Pulmonary artery endothelial cell (primary cell): ENCODE measurements around the gene ZFAND4. TPM values are rescaled to one million over a fixed set of nuclear protein-coding genes. Genes with fewer than 3 reads are reported as not detected.
"Not testable (repeated sequence)": the region's sequence is repeated elsewhere in the genome, so short reads cannot be mapped to it uniquely, and the experiment has no call there.

Experiments used
- DNase-seq: peaks from one replicate; pipeline ENCODE4 v3.0.0-alpha.2; 2011; ENCODE audit warnings: low read depth, low spot score
- total RNA-seq: library from RNA; depleted of rRNA; stranded (reverse); fragments of >200 nt; gene quantifications from 2 replicates; pipeline ENCODE4 v1.2.3, GENCODE V29; 2014

Gene ZFAND4
- total RNA-seq, 1 donor from 2014 or later, result 5.0 TPM

GRCh38 chr10:45589868-45590267, 82.7 kb downstream of the ZFAND4 start:
- no peak for DNase-seq

DNA sequence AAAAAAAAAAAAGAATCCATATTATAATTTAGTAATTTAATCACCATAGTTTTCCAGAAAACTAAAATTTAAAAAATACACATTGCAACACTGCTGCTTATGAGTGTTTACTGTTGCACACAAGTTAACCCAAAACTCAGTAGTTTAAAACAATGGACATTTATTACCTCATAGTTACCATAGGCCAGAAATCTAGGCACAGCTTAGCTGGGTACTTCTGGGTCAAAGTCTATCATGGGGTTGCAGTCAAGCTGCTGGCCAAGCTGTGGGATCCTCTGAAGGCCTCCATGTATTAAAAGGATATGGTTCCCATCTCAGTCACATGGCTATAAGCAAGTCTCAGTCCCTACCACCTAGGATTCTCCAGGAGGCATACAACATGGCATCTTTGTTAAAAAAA, 83.6 kb downstream of the ZFAND4 start:
- no peak for DNase-seq

DNA sequence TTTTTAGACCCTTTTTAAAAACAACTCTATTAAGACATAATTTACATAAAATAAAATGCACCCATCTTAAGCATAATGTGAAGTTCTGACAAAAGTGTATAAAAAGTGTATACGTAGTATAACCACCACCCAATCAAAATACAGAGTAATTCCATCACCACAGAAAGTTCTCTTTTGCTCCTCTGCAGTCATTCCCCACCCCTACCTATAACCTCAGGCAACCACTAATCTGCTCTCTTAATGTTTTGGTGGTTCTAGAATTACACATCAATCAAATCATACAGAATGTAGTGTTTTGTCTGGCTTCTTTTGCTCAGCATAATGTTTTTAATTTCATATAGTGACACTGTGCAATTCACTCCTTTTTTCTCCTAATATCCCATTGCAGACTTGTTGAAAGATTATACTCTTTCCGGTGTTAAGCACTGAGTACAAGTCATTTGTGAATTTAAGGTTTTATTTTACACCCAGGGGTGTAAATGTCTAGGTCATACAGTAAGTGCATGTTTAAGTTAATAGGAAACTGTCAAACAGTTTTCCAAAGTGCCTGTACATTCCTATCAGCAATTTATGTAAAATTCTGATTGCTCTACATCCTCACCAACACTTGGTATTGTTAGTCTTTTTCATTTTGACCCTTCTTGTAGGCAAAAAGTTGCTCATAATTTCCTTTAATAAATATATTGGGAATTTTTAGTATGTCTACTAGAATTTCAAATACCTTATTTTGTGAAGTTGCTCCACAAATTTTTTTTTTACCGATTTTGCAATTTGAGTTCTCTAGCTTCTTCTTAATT, 86.3 kb downstream of the ZFAND4 start:
- DNase-seq, result no peak

DNA sequence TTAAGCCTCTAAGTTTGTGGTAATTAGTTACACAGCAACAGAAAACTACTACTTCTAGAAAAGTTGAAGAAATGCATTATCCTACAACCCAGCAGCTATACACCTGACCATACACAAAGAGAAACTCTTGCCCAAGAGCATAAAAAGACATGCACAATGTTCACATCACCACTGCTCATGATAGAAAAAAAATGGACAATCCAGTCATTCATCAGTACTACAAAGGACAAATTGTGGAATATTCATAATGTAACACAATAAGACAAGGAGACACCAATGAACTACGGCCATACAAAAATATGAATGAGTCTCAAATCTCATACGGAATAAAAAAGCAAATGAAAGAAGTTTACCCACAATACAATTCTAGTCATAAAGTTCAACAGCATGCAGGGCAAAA, 87.4 kb downstream of the ZFAND4 start:
- DNase-seq, result no peak

- DNase-seq, result no peak
Measured at GRCh38 chr10:45582386-45582781, 90.2 kb downstream of the ZFAND4 start.

- DNase-seq, result no peak
Measured at GRCh38 chr10:45581582-45582385, 90.8 kb downstream of the ZFAND4 start.

- DNase-seq, result no peak
Measured at GRCh38 chr10:45581216-45581549, 91.4 kb downstream of the ZFAND4 start.

GRCh38 chr10:45580371-45581215, 92.0 kb downstream of the ZFAND4 start:
- DNase-seq, result no peak

GRCh38 chr10:45578384-45578971, 94.1 kb downstream of the ZFAND4 start:
- DNase-seq, result no peak

DNA sequence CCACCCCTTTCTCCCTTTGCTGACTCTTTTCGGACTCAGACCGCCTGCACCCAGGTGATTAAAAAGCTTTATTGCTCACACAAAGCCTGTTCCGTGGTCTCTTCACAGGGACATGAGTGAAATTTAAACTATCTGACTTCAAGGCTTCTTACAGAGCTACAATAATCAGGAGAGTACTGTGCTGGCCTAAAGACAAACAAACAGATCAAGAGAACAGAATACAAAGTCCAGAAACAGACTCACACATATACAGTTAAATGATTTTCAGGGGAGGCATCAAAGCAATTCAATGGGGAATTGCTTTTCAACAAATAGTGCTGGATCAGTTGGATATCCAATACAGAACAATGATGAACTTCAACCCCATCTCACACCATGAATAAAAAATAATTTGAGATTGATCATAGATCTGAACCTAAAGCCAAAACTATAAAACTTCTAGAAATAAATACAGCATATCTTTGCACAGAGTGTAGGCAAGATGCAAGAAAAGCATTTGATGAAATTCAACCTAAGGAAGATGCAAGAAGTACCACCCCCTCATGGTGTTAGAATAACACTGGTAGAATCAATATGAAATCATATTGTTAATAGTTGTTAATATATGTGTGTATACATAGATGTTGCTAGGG, 96.5 kb downstream of the ZFAND4 start:
- DNase-seq, result no peak

DNA sequence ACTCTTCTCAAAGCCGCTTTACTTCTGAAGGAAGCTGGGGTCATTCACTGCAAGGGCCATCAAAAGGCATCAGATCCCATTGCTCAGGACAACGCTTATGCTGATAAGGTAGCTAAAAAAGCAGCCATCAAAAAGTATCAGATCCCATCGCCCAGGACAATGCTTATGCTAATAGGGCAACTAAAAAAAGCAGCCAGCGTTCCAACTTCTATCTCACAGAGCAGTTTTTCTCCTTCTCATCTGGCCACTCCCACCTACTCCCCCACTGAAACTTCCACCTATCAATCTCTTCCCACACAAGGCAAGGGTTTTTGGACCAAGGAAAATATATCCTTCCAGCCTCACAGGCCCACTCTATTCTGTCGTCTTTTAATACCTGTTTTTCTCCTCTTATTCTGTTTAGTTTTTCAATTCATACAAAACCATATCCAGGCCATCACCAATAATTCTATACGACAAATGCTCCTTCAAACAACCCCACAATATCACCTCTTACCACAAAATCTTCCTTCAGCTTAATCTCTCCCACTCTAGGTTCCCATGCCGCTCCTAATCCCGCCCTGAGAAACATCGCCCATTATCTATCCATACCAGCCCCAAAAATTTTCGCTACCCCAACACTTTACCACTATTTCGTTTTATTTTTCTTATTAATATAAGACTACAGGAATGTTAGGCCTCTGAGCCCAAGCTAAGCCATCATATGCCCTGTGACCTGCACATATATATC, 97.4 kb downstream of the ZFAND4 start:
- DNase-seq, result not testable (repeated sequence)

DNA sequence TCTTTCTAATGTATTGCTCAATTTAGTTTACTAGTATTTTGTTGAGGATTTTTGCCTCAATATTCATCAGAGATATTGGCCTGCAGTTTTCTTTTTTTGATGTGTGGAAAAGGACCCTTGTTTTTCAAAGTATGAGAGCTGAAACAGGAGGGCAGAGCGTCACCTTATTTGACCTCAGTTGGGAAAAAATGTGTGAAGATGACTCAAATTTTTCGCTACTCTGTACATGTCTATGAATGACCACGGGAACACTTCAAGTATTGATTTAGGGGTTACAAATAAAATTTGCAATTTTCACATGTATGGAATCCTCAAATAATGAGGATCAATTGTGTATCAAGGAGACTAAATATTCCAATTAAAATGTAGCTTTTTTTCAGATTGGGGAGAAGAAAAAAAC, 103.1 kb downstream of the ZFAND4 start:
- no peak for DNase-seq

- DNase-seq, result no peak
Measured at GRCh38 chr10:45566415-45566814, 106.2 kb downstream of the ZFAND4 start.

Other genes starting within 250 kb of the ZFAND4 start
- gene WASHC2C, start 54.5 kb upstream of the ZFAND4 start, total RNA-seq, result 36.1 and 40.0 TPM in 2 replicates
- 2.9 and 3.1 TPM in 2 replicates for gene AGAP4, start 174.7 kb upstream of the ZFAND4 start, total RNA-seq